ENCODE data around the gene DNAJC11. TPM values are rescaled to one million over a fixed set of nuclear protein-coding genes. Genes with fewer than 3 reads are reported as not detected.

The DNAJC11 gene
- total and polyA plus RNA-seq, 2 donors from 2014 or later, result 44.6 to 49.8 TPM

- Histone ChIP-seq H3K9me3 (ENCODE audit: control insufficient read depth in 2 of 3, insufficient read depth in 1 of 3, low read length in 3 of 3) (no peaks in the 10 kb centered on the region), H3K27me3 (ENCODE audit: control insufficient read depth, insufficient read depth, low read length) (no peaks in the 10 kb centered on the region), H3K9ac (ENCODE audit: low read length in 3 of 3) (peak overlapping the region in 1 of 3 donors; percentile 78), H3K36me3 (ENCODE audit: control insufficient read depth in 2 of 3, insufficient read depth in 3 of 3, low read length in 3 of 3) (peaks cover 0 to 27% (median 24%) of the 10 kb centered on the region in 3 donors), H3K27ac (ENCODE audit: low read depth in 2 of 2, low read length in 2 of 2) (peak overlapping the region; percentile 26 to 43), H3K4me1 (ENCODE audit: control insufficient read depth in 2 of 3, insufficient read depth in 2 of 3, low read depth in 1 of 3, low read length in 3 of 3) (peaks cover 4 to 47% (median 32%) of the 10 kb centered on the region in 3 donors), H3K4me3 (ENCODE audit: low read length in 3 of 3) (peak overlapping the region in 2 of 3 donors; percentile 35 to 59)
- TF ChIP-seq CTCF (IDR thresholded peaks at IDR 0.05; ENCODE audit: borderline replicate concordance, extremely low read depth, insufficient read depth), result no peak
- DNase-seq, result peak in 1 of 5 donors; percentile 84
- intact Hi-C loops (cut with DNase I), result no loop called here
- FAIRE-seq, result no peak
Measured at GRCh38 chr1:6599141-6599975, 102.3 kb downstream of the DNAJC11 start.

GRCh38 chr1:6597777-6598131 is 103.9 kb downstream of the DNAJC11 start:
- FAIRE-seq (no peak), DNase-seq (no peak)
- H3K36me3 ChIP-seq (ENCODE audit: control insufficient read depth in 2 of 3, insufficient read depth in 3 of 3, low read length in 3 of 3), result peaks cover 0 to 43% (median 36%) of the 10 kb centered on the region in 3 donors
- H3K27me3 ChIP-seq (ENCODE audit: control insufficient read depth, insufficient read depth, low read length), result no peaks in the 10 kb centered on the region
- H3K9ac ChIP-seq (ENCODE audit: low read length in 3 of 3), result peak overlapping the region in 1 of 3 donors; percentile 21
- intact Hi-C loops (cut with DNase I), result no loop called here
- H3K27ac ChIP-seq (ENCODE audit: low read depth in 2 of 2, low read length in 2 of 2), result peak overlapping the region in 1 of 2 donors; percentile 10
- no peak overlapping the region for H3K4me3 ChIP-seq (ENCODE audit: low read length in 3 of 3)
- TF ChIP-seq CTCF (IDR thresholded peaks at IDR 0.05; ENCODE audit: borderline replicate concordance, extremely low read depth, insufficient read depth), result no peak
- no peaks in the 10 kb centered on the region for H3K9me3 ChIP-seq (ENCODE audit: control insufficient read depth in 2 of 3, insufficient read depth in 1 of 3, low read length in 3 of 3)
- peaks cover 0 to 38% (median 23%) of the 10 kb centered on the region in 3 donors for H3K4me1 ChIP-seq (ENCODE audit: control insufficient read depth in 2 of 3, insufficient read depth in 2 of 3, low read depth in 1 of 3, low read length in 3 of 3)

GRCh38 chr1:6596886-6597776 is 104.5 kb downstream of the DNAJC11 start:
- FAIRE-seq (no peak), DNase-seq (no peak)
- peaks cover 0 to 49% (median 36%) of the 10 kb centered on the region in 3 donors for H3K36me3 ChIP-seq (ENCODE audit: control insufficient read depth in 2 of 3, insufficient read depth in 3 of 3, low read length in 3 of 3)
- intact Hi-C loops (cut with DNase I), result no loop called here
- peak overlapping the region in 2 of 3 donors; percentile 21 to 26 for H3K9ac ChIP-seq (ENCODE audit: low read length in 3 of 3)
- H3K27me3 ChIP-seq (ENCODE audit: control insufficient read depth, insufficient read depth, low read length), result no peaks in the 10 kb centered on the region
- TF ChIP-seq CTCF (IDR thresholded peaks at IDR 0.05; ENCODE audit: borderline replicate concordance, extremely low read depth, insufficient read depth), result no peak
- peak overlapping the region in 1 of 2 donors; percentile 10 for H3K27ac ChIP-seq (ENCODE audit: low read depth in 2 of 2, low read length in 2 of 2)
- no peak overlapping the region for H3K4me3 ChIP-seq (ENCODE audit: low read length in 3 of 3)
- H3K4me1 ChIP-seq (ENCODE audit: control insufficient read depth in 2 of 3, insufficient read depth in 2 of 3, low read depth in 1 of 3, low read length in 3 of 3), result peaks cover 0 to 38% (median 23%) of the 10 kb centered on the region in 3 donors
- H3K9me3 ChIP-seq (ENCODE audit: control insufficient read depth in 2 of 3, insufficient read depth in 1 of 3, low read length in 3 of 3), result no peaks in the 10 kb centered on the region
